Activated CD8-positive, alpha-beta memory T cell treated with anti-CD3 and anti-CD28 coated beads, Interleukin-2, amount 50 U/mL, for 1 hour (primary cell): ENCODE results near the gene KRTAP6-3.

Source experiments
- DNase-seq: peaks from one replicate; pipeline ENCODE4 v3.0.0-alpha.2; 2020; ENCODE audit errors: extremely low read depth

Gene KRTAP6-3

GRCh38 chr21:30592140-30592539, at the start of gene KRTAP6-3:
Gene KRTAP6-3, plus strand, starts transcription at chr21:30592440. Its CDS starts 6 bp downstream, at chr21:30592446.
- DNase-seq: no peak

- DNase-seq: no peak
These were observed 39.5 kb upstream of the KRTAP6-3 start for GRCh38 chr21:30552782-30553181.

- no peak for DNase-seq
These were observed 37.1 kb upstream of the KRTAP6-3 start for GRCh38 chr21:30555095-30555494.

GRCh38 chr21:30561264-30561895, 30.9 kb upstream of the KRTAP6-3 start, which contains the start of gene KRTAP19-7:
Gene KRTAP19-7, minus strand, starts transcription at chr21:30561314. Its CDS starts 25 bp downstream, at chr21:30561289.
- no peak for DNase-seq

- DNase-seq: no peak
These were observed 30.3 kb upstream of the KRTAP6-3 start for GRCh38 chr21:30561957-30562356.

- no peak for DNase-seq
These were observed 29.2 kb upstream of the KRTAP6-3 start for GRCh38 chr21:30563072-30563471.

GRCh38 chr21:30563630-30564029, 28.6 kb upstream of the KRTAP6-3 start:
- DNase-seq: no peak

GRCh38 chr21:30567617-30568016, 24.6 kb upstream of the KRTAP6-3 start:
- DNase-seq: no peak

GRCh38 chr21:30577766-30578165, 14.5 kb upstream of the KRTAP6-3 start:
- no peak for DNase-seq

GRCh38 chr21:30579346-30579745, 12.9 kb upstream of the KRTAP6-3 start:
- no peak for DNase-seq

GRCh38 chr21:30580132-30580531, 12.1 kb upstream of the KRTAP6-3 start:
- DNase-seq: no peak

GRCh38 chr21:30582870-30583269, 9.4 kb upstream of the KRTAP6-3 start:
- no peak for DNase-seq

GRCh38 chr21:30590297-30590696, 1.9 kb upstream of the KRTAP6-3 start, which contains the start of gene KRTAP22-2:
Gene KRTAP22-2, minus strand, starts transcription at chr21:30590397.
- no peak for DNase-seq

- DNase-seq: no peak
These were observed 6.6 kb downstream of the KRTAP6-3 start, which contains the start of gene KRTAP6-2 for GRCh38 chr21:30598802-30599201. Gene KRTAP6-2, minus strand, starts transcription at chr21:30598902. Its CDS starts 28 bp downstream, at chr21:30598874.

- DNase-seq: no peak
These were observed 8.5 kb downstream of the KRTAP6-3 start, which contains the start of gene KRTAP22-1 for GRCh38 chr21:30600787-30601186. Gene KRTAP22-1, plus strand, starts transcription at chr21:30601087.

GRCh38 chr21:30605968-30606367, 13.7 kb downstream of the KRTAP6-3 start:
- no peak for DNase-seq

GRCh38 chr21:30612132-30612531, 19.9 kb downstream of the KRTAP6-3 start:
- no peak for DNase-seq

GRCh38 chr21:30613836-30614235, 21.6 kb downstream of the KRTAP6-3 start, which contains the start of gene KRTAP6-1:
Gene KRTAP6-1, minus strand, starts transcription at chr21:30613930. Its CDS starts 26 bp downstream, at chr21:30613904.
- DNase-seq: no peak

GRCh38 chr21:30615199-30615598, 23.0 kb downstream of the KRTAP6-3 start:
- DNase-seq: no peak

GRCh38 chr21:30616125-30616524, 23.9 kb downstream of the KRTAP6-3 start, which contains the start of gene KRTAP20-1:
Gene KRTAP20-1, plus strand, starts transcription at chr21:30616425. Its CDS starts 30 bp downstream, at chr21:30616455.
- DNase-seq: no peak

- DNase-seq: no peak
These were observed 27.8 kb downstream of the KRTAP6-3 start for GRCh38 chr21:30620080-30620479.

- DNase-seq: no peak
These were observed 28.3 kb downstream of the KRTAP6-3 start, which contains the start of gene KRTAP20-4 for GRCh38 chr21:30620522-30620921. Gene KRTAP20-4, plus strand, starts transcription at chr21:30620627.

GRCh38 chr21:30623362-30623761, 31.1 kb downstream of the KRTAP6-3 start:
- no peak for DNase-seq
